NCI-H2196 treated with DMSO at 0.1 percent for 48 hours (cell line): ENCODE measurements around the gene AXIN2.
"Not testable (repeated sequence)": the region's sequence is repeated elsewhere in the genome, so short reads cannot be mapped to it uniquely, and the experiment has no call there.

Source experiments
- DNase-seq: peaks from one replicate; lab custom pipeline; 2025; ENCODE audit not compliant: unreplicated experiment; lab: John Stamatoyannopoulos, UW

The AXIN2 gene

DNA sequence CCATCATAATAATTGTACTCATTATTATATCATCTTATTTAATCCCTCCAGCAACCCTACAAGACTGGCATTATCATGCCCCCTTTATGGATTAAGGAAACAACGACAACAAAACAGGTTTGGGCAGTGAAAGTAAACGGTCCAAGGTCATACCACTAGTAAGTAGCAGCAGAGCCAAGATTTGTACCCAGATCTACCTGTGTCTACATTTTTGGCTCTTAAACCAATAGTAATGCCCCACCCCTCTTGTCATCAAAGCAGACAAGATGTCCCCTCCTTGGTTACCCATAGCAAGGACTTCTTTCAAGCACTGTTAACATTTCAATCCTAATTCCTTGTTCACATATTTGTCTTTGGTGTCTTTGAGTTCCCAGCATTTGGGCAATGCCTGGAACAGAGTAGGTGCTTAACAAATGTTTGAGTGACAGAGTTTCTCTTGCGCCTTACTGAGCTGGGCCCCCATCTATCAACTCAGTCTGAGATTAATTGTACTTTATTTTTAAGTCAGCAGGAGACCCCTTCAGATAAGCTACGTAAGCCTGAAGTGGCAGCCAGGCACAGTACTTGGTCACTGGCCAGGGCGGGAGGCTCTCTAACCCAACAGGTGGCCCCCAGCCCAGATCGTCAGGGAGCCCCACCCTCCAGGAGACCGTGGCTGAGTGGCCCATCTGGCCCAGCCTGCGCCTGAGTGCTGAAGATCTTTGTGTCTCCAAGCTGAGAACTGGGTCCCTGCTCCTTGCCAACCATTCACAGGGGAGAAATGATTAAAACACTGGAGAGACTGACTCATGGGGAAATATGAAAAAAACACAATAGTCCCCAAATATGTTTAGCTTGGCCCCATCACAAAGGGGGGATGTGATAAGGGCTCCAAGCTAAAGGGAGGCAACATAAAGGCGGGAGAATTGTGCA is 75.8 kb downstream of the AXIN2 start:
- DNase-seq: no peak

DNA sequence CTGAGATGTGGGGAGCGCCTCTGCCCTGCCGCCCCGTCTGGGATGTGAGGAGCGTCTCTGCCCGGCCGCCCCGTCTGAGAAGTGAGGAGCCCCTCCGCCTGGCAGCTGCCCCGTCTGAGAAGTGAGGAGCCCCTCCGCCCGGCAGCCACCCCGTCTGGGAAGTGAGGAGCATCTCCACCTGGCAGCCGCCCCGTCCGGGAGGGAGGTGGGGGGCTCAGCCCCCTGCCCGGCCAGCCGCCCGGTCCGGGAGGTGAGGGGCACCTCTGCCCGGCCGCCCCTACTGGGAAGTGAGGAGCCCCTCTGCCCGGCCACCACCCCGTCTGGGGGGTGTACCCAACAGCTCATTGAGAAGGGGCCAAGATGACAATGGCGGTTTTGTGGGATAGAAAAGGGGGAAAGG is 77.0 kb downstream of the AXIN2 start:
- DNase-seq: not testable (repeated sequence)

GRCh38 chr17:65483438-65483837 is 78.0 kb downstream of the AXIN2 start:
- DNase-seq: no peak

DNA sequence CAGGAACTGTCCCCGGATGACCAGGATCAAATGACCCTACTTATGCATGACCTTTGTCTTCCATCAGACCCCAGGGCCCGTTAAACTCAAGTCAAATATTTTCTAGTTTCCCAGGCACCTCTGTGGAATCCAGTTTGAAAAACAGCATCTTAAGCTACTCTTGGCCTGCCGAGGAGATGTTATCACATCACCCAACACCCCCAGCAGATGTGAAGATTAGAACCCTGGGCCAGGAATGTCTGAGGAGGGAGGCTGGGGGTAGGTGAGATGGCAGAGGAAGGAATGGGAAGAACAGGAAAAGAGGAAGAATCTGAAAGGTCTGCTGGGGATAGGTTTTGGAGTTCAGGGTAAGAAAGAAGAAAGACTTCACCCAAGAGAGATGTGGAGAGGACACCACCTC is 79.2 kb downstream of the AXIN2 start:
- DNase-seq: no peak

DNA sequence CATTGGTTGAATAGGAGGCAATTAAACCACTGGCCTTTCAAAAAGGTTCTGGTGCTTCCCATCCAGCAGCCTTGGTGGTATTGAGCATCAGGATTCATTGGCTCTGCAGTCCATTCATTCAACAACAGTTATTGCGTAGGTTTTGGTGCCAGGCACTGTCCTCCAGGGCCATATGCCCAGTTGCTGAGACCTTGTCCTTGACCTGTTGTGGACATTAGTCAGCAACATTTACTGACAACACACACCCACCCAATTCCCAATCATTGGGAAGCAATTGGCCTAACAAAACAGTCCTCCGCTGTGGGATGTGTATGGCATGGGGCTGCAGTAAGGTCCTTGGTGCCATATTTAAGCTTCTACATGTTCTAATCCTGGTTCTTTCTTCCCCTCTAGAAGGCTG is 82.2 kb downstream of the AXIN2 start:
- no peak for DNase-seq
